Keratinocyte (primary cell): ENCODE data around the gene HIP1.

ENCODE experiments used
- CTCF ChIP-seq, 3 experiments: IDR thresholded peaks in 1 of 3; conservative IDR thresholded peaks in 1 of 3; optimal IDR thresholded peaks in 1 of 3; 2 replicates in 2 of 3; 3 replicates in 1 of 3; pipeline versions ENCODE3 to v1.5.1; 2011; ENCODE audit warnings: low read length in 3 of 3, mild to moderate bottlenecking in 3 of 3, moderate library complexity in 2 of 3, control low read depth in 1 of 3, inconsistent platforms in 1 of 3; ENCODE audit not compliant: insufficient read depth in 2 of 3; ENCODE audit errors: extremely low read depth in 1 of 3
- EZH2 ChIP-seq: IDR thresholded peaks from one replicate; pipeline ENCODE4 v1.6.1; 2012; ENCODE audit warnings: inconsistent platforms, mild to moderate bottlenecking, low read length, moderate library complexity

GRCh38 chr7:75583255-75583654 lies 155.5 kb downstream of the HIP1 start:
- TF ChIP-seq CTCF (optimal IDR thresholded peaks at IDR 0.05 in 1 of 3, IDR thresholded peaks at IDR 0.05 in 1 of 3, conservative IDR thresholded peaks at IDR 0.05 in 1 of 3; ENCODE audit: extremely low read depth in 1 of 3, insufficient read depth in 2 of 3, low read length in 3 of 3), result no peak
- no peak for TF ChIP-seq EZH2
